DND-41 (cell line): ENCODE data around the gene APH1B.

Source experiments
- ATAC-seq: fragments of 200-7000 bp; cut with Tn5 transposase; 3 replicates; pipeline ENCODE4 v1.9.1; 2021; ENCODE audit warnings: low read depth; ENCODE audit not compliant: insufficient read depth
- DNase-seq: peaks from one replicate; pipeline ENCODE4 v3.0.0-alpha.2; 2020
- H2AFZ ChIP-seq: 2 replicates; pipeline ENCODE4 v1.6.0; 2012; ENCODE audit warnings: low read depth, low read length
- H3K27ac ChIP-seq: 2 replicates; pipeline ENCODE4 v1.5.1; 2012; ENCODE audit warnings: low read length, inconsistent platforms
- H3K27me3 ChIP-seq: fragments of 200-600 bp; sonication (generic); 2 replicates; pipeline ENCODE4 v1.6.0; 2012; ENCODE audit warnings: low read length, mild to moderate bottlenecking, inconsistent platforms; ENCODE audit not compliant: insufficient read depth, poor library complexity
- H3K36me3 ChIP-seq: 2 replicates; pipeline ENCODE4 v1.5.1; 2012; ENCODE audit warnings: low read length, inconsistent platforms; ENCODE audit not compliant: insufficient read depth
- H3K4me1 ChIP-seq: 2 replicates; pipeline ENCODE4 v1.5.1; 2012; ENCODE audit warnings: mild to moderate bottlenecking, low read length; ENCODE audit not compliant: insufficient read depth
- H3K4me2 ChIP-seq: 2 replicates; pipeline ENCODE4 v1.6.0; 2012; ENCODE audit warnings: mild to moderate bottlenecking, moderate library complexity, low read length, inconsistent platforms; ENCODE audit not compliant: insufficient read depth
- H3K4me3 ChIP-seq, 2 experiments: fragments of 200-600 bp in 1 of 2; shearing (Covaris generic) in 1 of 2; 2 replicates each; pipeline ENCODE4 v1.5.1; 2012 to 2016; ENCODE audit warnings: inconsistent platforms in 2 of 2, low read length in 2 of 2, mild to moderate bottlenecking in 2 of 2, low read depth in 1 of 2, moderate library complexity in 1 of 2
- H3K79me2 ChIP-seq: 2 replicates; pipeline ENCODE4 v1.6.0; 2012; ENCODE audit warnings: low read length, inconsistent platforms; ENCODE audit not compliant: insufficient read depth
- H3K9ac ChIP-seq: 2 replicates; pipeline ENCODE4 v1.6.0; 2012; ENCODE audit warnings: low read depth, mild to moderate bottlenecking, inconsistent platforms, low read length, moderate library complexity
- H3K9me3 ChIP-seq: 2 replicates; pipeline ENCODE4 v1.5.1; 2012; ENCODE audit warnings: low read length, moderate library complexity, mild to moderate bottlenecking, inconsistent platforms; ENCODE audit not compliant: insufficient read depth, severe bottlenecking
- H4K20me1 ChIP-seq: 2 replicates; pipeline ENCODE4 v1.6.0; 2012; ENCODE audit warnings: low read length; ENCODE audit not compliant: insufficient read depth
- CTCF ChIP-seq: IDR thresholded peaks from 2 replicates; pipeline ENCODE4 v1.5.1; 2012; ENCODE audit warnings: borderline replicate concordance, low read length, moderate library complexity, mild to moderate bottlenecking; ENCODE audit not compliant: poor library complexity, severe bottlenecking; ENCODE audit errors: extremely low read depth
- EZH2 ChIP-seq: IDR thresholded peaks from 3 replicates; pipeline ENCODE4 v1.6.1; 2012; ENCODE audit warnings: borderline replicate concordance, low read depth, mild to moderate bottlenecking, moderate library complexity, low read length, inconsistent platforms; ENCODE audit not compliant: severe bottlenecking

Gene APH1B

GRCh38 chr15:63324770-63325169 lies 47.4 kb downstream of the APH1B start:
- no peak for ATAC-seq

GRCh38 chr15:63327648-63328421 lies 50.4 kb downstream of the APH1B start:
- Histone ChIP-seq H3K27ac (no peak overlapping the region), H3K27me3 (no peaks in the 10 kb centered on the region), H3K4me3 (no peak overlapping the region), H3K4me1 (no peaks in the 10 kb centered on the region), H3K36me3 (no peaks in the 10 kb centered on the region), H3K9me3 (no peaks in the 10 kb centered on the region), H2AFZ (no peak overlapping the region), H4K20me1 (no peaks in the 10 kb centered on the region), H3K9ac (no peak overlapping the region), H3K4me2 (no peak overlapping the region), H3K79me2 (no peaks in the 10 kb centered on the region)
- TF ChIP-seq CTCF = no peak
- TF ChIP-seq EZH2 = no peak
- ATAC-seq (no peak), DNase-seq (no peak)

More at GRCh38 chr15:63324770-63325169, 47.4 kb downstream of the APH1B start:
- no peak for DNase-seq
- Histone ChIP-seq H2AFZ (no peak overlapping the region), H3K4me3 (no peak overlapping the region), H3K4me2 (no peak overlapping the region), H3K27ac (no peak overlapping the region), H4K20me1 (no peaks in the 10 kb centered on the region), H3K4me1 (no peaks in the 10 kb centered on the region), H3K9ac (no peak overlapping the region), H3K36me3 (no peaks in the 10 kb centered on the region), H3K79me2 (no peaks in the 10 kb centered on the region), H3K9me3 (no peaks in the 10 kb centered on the region), H3K27me3 (no peaks in the 10 kb centered on the region)
- TF ChIP-seq EZH2 (no peak), CTCF (no peak)

- Histone ChIP-seq H2AFZ (no peak overlapping the region), H3K4me2 (no peak overlapping the region), H3K27ac (no peak overlapping the region), H3K9me3 (no peaks in the 10 kb centered on the region), H3K36me3 (no peaks in the 10 kb centered on the region), H3K4me3 (no peak overlapping the region), H3K27me3 (no peaks in the 10 kb centered on the region), H3K4me1 (no peaks in the 10 kb centered on the region), H3K9ac (no peak overlapping the region), H3K79me2 (no peaks in the 10 kb centered on the region), H4K20me1 (no peaks in the 10 kb centered on the region)
- no peak for ATAC-seq
- no peak for DNase-seq
- no peak for TF ChIP-seq EZH2
- no peak for TF ChIP-seq CTCF
Measured at GRCh38 chr15:63329567-63330350, 52.4 kb downstream of the APH1B start.
